Stimulated activated CD4-positive, alpha-beta T cell treated with anti-CD3 and anti-CD28 coated beads, Interleukin-2, amount 100 ng/mL, for 4 hours (primary cell): ENCODE data around the gene EIF4B.
A peak's percentile ranks its signal among the peaks of the same experiment; 100 is the strongest.
"Not testable (repeated sequence)": the region's sequence is repeated elsewhere in the genome, so short reads cannot be mapped to it uniquely, and the experiment has no call there.

Source experiments
- DNase-seq: peaks from one replicate; pipeline ENCODE4 v3.0.0-alpha.2; 2020; ENCODE audit warnings: low read depth

Gene EIF4B

GRCh38 chr12:53005986-53006809 lies at the start of gene EIF4B:
EIF4B (plus strand) TSS chr12:53006456; CDS start chr12:53006484, 28 bp downstream.
- DNase-seq, result peak; percentile 100

- DNase-seq, result no peak
These were observed 49.3 kb upstream of the EIF4B start for GRCh38 chr12:52956987-52957386.

GRCh38 chr12:52964556-52965336 lies 41.5 kb upstream of the EIF4B start:
- DNase-seq, result no peak

- no peak for DNase-seq
These were observed 40.9 kb upstream of the EIF4B start for GRCh38 chr12:52965337-52965731.

DNA sequence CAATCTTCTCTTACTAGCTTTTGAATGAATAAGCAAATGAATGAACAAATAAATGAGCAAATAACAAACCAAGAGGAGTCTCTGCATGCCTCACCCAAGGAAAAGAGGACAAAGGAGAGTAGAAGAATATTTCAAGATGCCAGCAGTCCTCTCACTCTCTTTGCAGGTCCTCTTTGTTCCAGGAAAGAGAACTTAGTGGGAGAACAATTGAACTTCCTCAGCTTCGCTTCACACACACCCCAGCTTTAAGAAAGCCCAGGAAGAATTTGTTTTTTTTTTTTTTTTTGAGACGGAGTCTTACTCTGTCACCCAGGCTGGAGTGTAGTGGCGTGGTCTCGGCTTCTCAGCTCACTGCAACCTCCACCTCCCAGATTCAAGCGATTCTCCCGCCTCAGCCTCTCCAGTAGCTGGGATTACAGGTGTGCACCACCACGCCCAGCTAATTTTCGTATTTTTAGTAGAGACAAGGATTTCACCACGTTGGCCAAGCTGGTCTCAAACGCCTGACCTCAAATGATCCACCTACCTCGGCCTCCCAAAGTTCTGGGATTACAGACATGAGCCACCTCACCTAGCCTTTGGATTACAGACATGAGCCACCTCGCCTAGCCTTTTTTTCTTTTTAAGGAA lies 37.0 kb upstream of the EIF4B start:
- no peak for DNase-seq

- no peak for DNase-seq
These were observed 36.3 kb upstream of the EIF4B start for GRCh38 chr12:52969828-52970569.

GRCh38 chr12:52971679-52972329 lies 34.5 kb upstream of the EIF4B start:
- DNase-seq, result no peak

DNA sequence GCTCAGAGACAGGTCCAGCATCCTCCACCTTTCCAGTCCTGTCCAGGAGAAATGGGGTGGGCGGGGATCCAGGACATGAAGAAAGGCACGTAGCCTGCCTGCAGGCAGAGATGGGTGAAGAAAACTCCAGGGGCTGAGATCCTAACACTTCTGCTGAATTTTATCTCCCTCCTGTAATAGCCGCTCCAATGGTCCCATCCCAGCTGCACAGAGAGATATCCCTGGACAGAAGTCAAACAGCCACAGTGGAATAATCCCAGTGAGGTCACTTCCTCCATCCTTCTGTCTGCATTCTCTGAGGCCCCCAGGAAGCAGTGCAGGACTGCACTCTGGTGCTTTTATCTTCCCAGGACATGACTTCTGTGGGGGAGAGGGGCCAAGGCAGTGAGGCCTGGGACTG lies 31.1 kb upstream of the EIF4B start:
- no peak for DNase-seq

GRCh38 chr12:52975820-52976573 lies 30.3 kb upstream of the EIF4B start:
- no peak for DNase-seq

DNA sequence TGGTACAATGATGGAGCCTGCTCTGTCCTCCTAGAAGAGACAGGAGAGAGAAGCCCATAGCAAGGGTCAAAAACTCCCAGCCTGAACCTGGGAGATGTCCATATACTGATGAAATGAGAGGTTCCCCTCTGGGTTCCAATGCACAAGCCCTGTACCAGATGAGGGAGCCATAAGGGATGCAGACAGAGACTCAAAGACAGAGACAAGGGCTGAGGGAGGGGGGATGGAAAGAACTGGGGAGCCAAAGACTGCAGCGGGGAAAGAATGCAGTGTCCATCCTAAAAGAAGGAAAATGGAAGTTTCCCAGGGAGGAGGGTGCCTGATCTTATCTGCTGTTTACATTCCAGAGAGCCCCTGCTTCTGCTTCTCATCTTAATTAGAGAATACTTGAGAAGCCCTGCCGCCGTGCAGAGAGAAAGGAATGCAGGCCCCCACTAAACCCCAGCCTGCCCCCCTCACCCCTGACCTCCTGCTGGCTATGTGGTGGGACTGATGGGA lies 29.6 kb upstream of the EIF4B start:
- DNase-seq, result no peak

- no peak for DNase-seq
These were observed 29.1 kb upstream of the EIF4B start for GRCh38 chr12:52977170-52977569.

DNA sequence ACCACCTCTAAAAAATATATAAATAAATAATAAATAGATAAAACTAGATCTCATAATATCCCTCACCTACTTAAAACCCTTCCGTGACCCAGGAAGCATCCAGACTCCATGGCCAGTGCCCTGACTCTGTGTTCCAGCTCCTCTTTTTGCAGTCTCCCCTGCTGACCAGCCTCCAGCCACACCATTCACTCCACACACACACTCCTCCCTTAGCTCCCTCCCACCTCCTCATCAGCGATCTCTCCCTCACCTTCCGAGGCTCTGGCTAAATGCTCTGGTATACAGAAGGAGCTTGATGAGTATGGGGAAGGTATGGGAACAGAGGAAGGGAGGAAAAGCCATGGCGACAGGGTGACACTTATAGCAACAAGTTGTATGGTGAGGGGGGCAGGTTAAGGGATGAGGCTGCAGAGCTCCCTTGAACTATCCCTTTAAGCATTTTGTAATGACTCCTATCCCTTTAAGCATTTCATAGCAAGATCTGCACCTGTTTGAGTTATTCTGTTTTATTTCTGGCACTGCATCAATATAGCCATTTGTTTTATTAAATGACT lies 26.1 kb upstream of the EIF4B start:
- no peak for DNase-seq

- peak; percentile 75 for DNase-seq
These were observed 25.4 kb upstream of the EIF4B start for GRCh38 chr12:52980650-52981423.

DNA sequence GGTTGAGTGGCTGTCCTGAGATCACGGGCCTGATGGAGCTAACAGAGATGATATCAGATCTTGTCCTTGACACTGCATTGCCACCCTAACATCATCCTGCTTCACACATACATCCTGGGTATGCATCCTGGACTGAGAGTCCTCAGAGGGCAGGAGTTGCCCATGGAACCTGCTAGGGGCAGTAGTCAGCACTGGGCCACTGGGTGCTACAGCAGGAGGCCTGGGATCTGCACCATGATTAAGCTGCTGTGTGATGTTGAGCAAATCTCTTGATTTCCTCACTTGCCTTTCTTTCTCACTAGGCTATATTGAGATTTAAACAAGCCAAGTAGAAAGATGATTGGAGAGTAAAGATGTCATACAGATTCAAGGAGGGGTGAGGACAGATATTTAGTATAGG lies 22.1 kb upstream of the EIF4B start:
- no peak for DNase-seq

DNA sequence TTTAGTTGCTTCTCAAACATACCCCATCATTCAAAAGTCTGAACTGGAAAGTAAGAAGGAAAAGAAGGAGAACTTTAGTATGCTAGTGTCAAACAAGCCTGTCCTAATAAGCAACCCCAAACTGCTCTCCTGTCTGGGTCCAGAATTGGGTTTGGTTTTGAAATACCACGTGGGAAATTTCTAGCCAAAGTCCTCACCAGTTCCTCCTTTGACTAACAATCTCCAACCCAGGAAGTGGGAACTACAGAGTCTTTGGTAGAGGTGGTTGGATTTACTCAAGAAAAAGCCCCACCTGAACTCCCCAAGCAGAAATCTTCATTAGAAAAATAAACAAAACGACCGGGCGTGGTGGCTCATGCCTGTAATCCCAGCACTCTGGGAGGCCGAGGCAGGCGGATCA lies 17.4 kb upstream of the EIF4B start:
- no peak for DNase-seq

GRCh38 chr12:52990206-52990605 lies 16.1 kb upstream of the EIF4B start:
- no peak for DNase-seq

- DNase-seq, result not testable (repeated sequence)
These were observed 14.0 kb upstream of the EIF4B start for GRCh38 chr12:52992240-52992639.

DNA sequence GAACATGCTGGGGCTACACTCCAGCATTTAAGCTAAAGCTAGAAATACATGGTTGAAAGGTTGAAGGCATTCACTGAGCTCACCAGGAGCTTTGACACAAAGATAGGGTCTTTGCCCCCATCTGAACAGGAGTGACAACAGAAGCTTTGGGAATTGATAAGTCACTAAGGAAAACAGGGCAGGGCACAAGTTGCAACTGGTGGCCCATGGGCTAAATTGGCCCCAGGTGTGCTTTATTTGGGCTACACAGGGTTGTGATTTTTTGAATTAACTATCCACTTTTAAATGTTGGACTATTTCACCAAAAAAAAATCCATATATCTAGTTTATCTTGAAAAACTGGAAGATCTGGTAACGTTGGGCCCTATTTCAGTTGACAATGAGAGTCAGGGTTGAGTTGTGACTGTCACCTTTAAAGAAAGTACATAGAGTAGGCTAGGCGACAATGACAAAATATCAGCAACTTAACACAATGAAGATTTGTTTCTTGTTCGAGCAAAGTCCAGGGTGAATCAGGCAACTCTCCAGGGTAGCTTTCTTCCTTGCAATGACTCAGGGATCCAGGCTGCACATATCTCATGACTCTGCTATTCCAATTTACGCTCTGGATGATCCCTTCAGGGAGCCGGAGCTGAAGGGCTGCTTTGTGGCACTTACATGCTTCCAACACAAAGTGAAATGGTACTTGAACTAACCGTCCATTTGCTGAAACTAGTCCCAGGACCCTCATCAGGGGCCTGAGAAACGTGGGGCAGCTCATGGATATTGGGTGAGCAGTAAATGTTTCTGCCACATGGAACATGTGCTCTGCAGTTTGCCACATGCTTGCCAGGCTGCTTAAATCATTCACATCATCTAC lies 13.3 kb upstream of the EIF4B start:
- no peak for DNase-seq

DNA sequence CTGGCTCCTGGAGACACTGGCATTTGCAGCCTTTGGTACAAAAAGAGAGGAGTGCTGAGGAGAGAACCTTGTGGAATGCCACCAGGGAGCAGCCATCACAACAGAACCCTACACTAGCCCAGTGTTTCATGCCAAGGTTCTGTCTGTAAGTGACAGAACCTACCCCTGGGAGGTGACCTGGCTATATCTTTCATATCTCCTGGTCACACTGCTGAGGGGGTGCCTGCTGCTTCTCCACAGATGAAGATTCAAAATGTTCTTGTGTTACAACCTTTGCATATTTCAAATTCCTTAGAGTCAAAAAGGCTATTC lies 12.7 kb upstream of the EIF4B start:
- DNase-seq, result no peak
